Ramos (cell line): ENCODE results near the gene PXT1.
"Not testable (repeated sequence)": the region's sequence is repeated elsewhere in the genome, so short reads cannot be mapped to it uniquely, and the experiment has no call there.

Source experiments
- in situ Hi-C: fragments of 300-500 bp; cut with MboI; formaldehyde crosslinking; loops from one replicate; pipeline ENCODE4 v1.14.3; 2022; ENCODE audit warnings: low sequenced_read_pairs; ENCODE audit not compliant: unreplicated experiment

Gene PXT1

DNA sequence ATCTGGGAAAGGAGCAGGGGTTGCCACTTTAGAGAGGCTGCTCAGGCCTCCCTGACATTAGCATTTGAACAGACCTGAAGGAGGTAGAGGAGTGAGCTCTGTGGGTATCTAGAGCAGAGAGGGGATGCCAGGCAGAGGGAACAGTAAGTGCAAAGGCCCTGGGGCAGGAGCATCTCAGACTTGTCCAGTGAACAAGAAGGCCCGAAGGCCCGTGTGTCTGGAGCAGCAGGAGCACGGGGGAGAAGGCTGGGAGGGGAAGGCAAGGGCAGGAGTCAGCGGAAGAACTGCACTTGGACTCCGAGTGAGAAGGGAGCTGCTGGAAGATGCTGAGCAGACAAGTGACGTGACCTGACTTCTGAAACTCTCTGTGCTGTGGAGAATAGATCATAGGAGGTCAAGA lies 70.6 kb downstream of the PXT1 start:
- in situ Hi-C loops = no loop called here

DNA sequence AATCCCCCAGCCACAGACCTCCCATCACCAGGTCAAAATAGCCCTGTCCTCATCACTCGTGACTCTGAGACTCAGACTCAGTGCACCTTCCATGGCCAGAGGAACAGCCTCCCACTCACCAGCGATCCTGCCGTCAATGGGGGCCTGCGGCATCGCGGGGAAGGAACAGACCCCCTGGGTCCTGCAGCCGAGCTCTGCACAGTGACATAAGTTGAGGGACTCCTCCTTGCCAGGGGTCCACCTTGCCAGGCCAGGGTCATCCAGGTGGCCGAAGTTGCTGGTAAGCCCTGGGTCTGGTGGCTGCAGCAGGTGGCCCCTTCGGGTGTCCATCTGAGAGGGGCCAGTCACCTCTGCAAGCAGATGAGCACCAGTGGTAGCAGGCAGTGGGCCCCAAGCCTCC lies 71.4 kb downstream of the PXT1 start:
- in situ Hi-C loops = no loop called here

DNA sequence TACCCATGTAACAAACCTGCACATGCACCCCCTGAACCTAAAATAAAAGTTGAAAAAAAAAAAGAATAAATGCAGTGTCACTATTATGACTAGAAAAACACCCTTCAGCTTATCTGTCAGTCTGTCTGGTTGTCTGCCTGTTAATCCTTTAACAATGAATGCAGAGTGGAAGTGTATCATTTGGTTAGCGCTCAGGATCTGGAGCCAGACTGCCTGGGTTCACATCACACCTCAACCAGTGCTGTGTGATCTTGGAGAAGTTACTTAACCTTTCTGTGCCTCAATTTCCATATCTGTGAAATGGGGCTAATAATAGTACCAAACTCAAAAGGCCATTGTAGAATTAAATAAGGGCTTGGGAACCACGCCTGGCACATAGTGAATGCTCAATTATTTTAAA lies 72.0 kb downstream of the PXT1 start:
- in situ Hi-C loops = no loop called here

DNA sequence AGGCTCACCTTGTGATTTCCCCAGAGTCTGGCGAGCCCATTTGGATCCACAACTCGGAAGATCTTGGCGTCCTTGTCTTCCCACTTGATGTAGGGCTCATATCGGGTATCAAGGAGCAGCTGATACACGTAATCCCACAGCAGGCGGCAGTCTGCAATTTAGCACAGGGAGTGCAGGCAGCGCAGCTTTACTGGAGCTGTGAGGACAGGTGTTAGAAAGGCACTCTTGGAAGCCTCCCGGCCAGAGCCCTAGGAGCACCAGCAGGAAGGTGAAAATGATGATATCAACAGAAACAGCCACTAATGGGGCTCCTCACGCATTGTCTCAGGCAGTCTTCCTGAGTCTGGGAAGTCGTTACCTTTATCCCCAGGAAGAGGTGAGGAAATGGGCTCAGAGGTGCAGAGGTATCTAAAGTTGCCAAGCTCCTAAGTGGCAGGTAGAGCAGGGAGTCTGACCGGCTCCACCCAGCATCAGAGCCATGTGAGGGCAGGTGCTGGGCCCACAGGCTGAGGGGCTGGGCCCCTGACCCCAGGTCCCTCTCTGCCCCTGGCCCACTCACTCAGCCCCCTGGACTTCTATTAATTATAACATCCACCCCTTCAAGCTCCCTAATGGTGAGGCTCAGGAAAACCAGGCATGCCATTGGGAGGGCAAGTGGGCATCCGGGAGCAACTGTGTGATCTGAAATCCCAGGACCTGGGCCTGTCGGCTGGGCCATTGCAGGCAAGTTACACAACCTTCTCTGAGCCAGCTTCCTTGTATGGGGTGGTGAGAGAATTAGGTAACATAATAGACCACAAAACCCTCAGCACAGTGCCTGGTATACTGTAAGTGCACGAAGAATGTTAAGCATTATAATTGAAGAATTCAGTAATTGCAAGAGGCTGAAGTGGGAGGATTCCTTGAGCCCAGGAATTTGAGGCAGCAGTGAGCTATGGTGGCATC lies 73.5 kb downstream of the PXT1 start:
- in situ Hi-C loops = no loop called here

DNA sequence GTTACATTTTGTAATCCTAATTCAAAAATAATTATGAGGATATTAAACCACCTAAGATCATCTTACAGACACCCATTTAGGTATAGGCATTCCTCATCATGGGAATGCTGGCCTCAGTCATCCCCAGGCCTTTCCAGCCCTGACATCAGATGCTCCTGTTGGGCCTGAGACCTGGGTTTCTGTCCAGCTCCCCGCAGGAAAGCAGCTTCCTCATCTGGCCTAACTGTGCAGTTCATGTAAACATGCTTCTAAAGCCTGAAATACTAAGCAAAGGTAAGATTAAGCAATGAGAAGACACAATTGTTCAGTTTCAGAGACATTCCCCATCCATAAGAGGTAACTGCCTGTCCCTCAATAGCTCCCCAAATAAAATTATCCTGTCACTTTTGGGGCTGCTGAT lies 74.2 kb downstream of the PXT1 start:
- in situ Hi-C loops = no loop called here

DNA sequence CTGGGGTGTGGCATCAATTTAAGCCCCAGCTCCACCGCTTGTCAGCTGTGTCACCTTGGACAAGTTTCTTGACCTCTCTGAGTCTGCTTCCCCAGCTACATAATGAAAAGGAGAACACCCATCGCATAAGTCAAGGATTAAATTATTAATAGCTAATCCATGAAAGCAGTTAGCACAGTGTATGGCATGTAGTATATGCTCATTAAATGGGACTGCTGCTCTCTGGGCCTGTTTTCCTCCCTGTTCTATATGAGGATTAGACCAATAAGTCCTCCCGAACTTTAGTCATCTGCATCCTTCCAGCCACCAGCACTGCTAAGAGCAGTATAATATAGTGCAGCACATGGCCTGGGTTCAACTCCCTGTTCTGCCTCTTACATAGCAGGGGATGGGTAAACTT lies 74.9 kb downstream of the PXT1 start:
- in situ Hi-C loops = no loop called here

DNA sequence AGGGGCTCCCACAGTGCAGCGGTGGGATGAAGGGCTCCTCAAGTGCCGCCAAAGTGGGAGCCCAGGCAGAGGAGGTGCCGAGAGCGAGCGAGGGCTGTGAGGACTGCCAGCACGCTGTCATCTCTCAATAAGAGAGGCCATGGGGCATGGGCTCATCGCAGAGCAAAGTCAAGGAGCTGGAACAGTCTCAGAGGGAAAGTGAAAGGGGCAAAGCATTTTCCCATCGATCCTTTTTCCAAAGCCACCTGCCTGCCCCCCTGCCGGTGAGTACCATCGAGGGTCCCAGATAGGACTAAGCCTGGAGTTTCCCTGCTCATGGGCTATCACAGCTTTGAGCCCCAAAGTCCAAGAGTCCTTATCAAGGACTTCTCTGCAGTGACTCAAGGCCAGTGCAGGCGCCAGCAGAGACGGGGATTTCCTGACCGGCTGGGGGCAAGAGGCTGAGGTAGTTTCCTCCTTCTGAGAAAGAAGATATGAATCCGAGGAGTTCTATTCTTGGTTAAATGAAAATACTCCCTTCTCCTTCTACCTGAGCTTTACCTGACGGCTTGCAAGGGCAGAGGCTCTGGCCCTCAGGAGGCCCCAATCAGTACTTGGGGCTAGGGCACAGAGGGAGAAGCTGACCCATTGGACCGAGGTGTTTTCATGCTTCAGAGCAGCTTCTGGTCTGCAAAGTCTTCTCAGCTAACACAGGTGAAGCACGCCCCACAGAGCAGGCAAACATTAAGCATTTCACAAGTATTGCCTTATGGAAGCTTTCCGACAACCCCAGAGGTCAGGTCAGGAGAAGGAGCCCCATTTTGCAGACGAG lies 77.8 kb downstream of the PXT1 start:
- in situ Hi-C loops = no loop called here

DNA sequence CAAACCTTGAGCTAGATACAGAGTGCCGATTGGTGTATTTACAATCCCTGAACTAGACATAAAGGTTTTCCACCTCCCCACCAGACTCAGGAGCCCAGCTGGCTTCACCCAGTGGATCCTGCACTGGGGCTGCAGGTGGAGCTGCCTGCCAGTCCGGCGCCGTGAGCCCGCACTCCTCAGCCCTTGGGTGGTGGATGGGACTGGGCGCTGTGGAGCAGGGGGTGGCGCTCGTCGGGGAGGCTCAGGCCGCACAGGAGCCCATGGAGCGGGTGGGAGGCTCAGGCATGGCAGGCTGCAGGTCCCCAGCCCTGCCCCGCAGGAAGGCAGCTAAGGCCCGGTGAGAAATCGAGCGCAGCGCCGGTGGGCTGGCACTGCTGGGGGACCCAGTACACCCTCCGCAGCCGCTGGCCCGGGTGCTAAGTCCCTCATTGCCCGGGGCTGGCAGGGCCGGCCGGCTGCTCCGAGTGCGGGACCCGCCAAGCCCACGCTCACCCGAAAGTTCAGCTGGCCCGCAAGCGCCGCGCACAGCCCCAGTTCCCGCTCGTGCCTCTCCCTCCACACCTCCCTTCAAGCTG lies 78.5 kb downstream of the PXT1 start:
- in situ Hi-C loops = not testable (repeated sequence)

DNA sequence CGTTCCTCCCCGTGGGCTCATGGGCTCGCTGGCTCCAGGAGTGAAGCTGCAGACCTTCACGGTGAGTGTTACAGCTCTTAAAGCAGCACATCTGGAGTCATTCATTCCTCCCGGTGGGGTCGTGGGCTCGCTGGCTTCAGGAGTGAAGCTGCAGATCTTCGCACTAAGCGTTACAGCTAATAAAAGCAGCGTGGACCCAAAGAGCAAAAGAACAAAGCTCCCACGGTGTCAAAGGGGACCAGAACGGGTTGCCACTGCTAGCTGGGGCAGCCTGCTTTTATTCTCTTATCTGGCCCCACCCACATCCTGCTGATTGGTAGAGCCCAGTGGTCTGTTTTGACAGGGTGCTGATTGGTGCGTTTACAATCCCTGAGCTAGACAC lies 79.3 kb downstream of the PXT1 start:
- in situ Hi-C loops = not testable (repeated sequence)

DNA sequence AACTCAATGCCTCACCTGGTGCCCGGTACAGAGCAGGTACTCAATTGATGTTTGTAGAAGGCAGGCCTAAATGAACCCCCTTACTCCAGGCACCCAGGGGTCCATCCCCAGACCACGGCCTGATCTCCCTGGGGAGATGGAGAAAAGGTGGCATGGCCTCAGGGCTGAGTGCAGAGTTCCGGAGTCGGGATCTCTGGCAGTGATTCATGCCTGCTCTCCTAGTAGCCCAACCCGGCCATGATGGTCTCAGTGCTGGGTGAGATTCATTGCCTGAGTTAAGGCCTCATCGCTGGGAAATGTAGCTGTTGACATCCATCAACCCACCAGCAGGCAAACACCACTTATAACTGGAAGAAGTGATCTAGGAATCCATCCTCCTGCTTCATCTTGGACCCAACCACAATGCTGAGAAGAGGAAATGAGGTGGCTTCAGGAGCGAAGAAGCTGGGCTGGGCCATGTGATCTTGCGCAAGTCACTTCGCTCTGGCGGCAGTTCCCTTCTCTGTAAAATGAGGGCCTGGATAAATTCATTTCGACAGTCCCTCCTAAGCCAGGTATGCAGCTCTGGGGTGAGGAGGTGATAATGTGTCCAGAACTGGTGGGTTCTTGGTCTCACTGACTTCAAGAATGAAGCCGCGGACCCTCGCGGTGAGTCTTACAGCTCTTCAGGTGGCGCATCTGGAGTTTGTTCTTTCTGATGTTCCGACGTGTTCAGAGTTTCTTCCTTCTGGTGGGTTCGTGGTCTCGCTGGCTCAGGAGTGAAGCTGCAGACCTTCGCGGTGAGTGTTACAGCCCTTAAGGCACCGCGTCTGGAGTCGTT lies 79.9 kb downstream of the PXT1 start:
- in situ Hi-C loops = no loop called here

DNA sequence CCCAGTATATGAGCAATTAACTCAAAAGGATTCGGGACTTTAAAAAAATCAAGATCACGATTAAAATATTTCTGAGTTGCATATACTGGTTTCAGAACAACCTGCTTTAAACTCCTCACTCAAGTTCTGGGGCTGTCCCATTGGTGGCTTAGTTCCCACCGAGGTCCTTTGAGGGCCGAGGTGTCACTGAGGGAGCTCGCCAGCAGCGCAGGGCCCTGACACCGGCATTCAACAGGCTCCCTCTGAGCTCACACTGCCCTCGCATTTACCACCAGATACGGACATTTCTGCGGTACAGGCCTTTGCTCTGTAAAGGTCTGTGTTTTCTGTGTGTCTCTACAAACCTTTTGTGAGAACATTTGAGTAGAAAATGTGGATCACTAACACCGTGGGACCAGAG lies 81.6 kb downstream of the PXT1 start:
- in situ Hi-C loops = no loop called here

DNA sequence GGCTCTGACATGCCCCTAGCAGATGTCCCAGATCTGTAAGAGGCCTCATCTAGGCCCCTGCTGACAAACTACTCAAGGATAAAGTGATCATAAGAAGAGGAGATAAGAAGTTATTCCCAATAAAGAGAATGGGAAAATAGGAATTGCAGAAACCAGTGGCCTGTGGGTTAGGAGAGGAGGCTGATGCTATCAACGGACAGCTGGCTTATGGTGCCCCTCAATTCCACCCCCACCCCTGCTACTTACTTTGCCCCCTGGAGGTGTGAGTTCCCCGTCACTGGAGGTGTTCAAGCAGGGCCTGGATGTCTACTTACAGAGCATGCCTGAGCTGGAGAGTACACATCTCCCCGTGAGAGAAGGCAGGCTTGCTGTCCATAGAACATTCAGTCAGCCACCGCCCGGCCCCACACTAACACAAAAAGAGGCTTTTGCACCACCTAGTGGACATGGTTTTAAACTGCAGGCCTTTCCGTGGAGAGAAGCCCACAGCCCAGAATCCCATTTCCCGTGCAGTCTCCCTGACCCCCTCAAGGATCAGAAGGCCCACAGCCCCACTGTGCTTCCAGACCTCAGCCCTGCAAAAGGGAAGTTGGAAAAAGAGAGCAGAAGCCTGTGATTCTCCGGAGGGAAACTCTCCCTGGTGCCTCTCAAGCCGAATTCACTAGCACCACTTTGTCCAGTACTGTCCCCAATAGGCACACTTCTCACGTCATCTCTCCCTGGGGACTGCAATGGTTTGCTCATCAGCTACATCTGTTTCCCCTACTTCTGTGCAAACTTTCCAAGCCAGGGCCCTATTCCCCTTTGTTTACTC lies 82.2 kb downstream of the PXT1 start:
- in situ Hi-C loops = no loop called here

DNA sequence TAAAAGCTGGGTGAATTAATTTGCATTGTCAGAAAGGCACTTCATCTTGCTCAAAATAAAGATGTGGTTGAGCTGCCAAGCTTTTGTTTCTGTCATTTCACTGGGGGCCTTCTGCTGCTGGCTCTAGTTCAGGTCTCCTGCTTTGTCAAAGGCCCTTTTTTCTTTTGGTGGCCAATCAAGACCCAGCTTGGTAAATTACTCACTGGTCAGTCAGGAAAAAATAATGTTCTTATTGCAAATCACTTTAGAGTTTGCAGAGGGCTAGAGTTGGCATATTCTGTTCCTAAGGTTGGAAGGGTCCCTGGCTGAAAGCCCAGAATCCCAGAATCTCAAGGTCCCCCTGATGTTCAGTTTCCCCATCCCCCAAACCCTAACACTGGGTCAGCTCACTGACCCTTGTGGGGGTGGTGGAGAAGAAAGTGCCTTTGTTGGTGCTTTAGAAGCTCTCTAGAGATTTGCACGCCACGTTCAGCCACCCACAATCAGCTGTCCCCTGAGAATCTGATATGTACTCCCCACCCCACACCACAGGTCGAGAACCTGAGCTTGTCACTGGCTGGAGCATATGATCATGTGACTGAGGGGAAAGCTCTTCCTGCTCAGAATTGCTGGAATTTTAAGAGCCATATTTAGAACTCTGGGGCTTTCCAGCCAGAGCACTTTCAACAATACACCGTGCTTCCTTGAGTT lies 84.3 kb downstream of the PXT1 start:
- in situ Hi-C loops = loop anchor here (5.0 kb wide), 1 partner anchor 331 kb away; the partner anchor contains the start of gene MAPK14

DNA sequence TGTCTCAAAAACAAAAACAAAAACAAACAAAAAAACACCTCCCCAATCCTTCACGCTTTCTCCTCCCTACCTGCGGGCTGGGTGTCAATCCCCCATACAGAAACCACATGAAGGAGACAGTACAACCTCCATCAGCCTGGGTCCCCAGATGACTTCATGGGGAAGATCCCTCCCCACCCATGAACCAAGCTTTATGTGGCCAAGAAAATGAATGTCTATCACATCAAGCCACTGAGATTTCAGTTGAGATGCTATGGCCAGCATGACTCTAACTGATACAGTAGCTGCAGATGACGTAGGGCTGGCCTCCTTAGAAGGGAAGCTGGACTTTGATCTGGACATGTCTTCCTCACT lies 84.8 kb downstream of the PXT1 start:
- in situ Hi-C loops = loop anchor here (5.0 kb wide), 1 partner anchor 331 kb away; the partner anchor contains the start of gene MAPK14

DNA sequence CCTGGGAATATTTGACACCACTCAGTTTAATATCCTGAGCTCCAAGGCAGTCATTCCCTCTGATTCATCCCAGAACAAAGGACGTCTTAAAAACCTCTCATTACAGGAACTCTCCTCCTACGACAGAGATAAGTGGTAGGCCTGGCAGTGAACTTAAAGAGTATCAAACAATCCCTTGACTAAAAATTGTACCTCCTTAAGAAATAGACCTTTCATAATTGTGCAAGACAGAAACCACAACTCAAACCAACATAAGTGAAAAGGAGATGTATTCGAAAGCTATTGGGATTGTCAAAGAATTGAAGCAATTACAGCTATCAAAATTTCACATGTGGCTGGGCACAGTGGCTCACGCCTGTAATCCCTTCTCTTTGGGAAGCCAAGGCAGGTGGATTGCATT lies 86.8 kb downstream of the PXT1 start:
- in situ Hi-C loops = loop anchor here (5.0 kb wide), 1 partner anchor 329 kb away; the partner anchor contains the start of gene MAPK14

DNA sequence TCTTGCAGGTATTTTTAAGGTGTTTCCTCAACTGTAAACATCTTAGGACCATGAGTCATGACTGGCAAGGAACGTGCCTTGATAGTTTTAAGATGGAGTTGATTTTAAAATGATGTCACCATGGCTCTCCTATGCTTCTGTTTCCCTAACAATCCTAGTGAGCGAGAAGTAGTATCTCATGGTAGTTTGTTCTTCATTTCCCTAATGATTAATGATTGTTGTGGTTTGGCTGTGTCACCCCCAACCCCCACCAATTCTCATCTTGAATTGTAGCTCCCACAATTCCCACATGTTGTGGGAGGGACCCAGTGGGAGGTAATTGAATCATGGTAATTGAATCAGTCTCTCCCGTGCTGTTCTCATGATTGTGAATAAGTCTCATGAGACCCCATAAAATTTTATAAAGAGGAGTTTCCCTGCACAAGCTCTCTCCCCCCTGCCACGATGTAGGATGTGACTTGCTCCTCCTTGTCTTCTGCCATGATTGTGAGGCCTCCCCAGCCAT lies 89.2 kb downstream of the PXT1 start:
- in situ Hi-C loops = no loop called here

DNA sequence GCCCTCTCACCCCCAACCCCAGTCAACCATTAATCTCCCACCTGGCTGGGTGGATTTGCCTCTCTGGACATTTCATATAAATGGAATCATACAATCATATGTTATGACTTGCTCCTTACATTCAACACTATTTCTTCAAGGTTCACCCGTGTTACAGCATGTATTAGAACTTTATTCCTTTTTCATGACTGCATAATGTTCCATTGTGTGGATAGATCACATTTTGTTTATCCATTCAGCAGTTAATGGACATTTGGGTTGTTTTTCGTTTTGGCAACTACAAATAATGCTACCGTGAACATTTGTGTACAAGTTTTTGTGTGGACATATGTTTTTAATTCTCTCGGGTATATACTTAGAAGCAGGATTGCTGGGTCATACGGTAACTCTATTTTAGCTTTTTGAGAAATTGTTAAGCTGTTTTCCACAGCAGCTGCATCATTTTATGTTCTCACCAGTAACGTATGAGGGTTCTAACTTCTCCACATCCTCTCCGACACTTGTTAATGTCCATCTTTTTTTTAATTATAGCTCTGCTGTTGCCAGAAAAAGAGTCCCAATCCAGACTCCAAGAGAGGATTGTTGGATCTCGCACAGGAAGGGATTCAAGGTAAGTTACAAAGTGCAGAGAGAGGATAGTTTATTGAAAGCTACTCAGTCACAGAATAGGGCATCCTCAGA lies 90.0 kb downstream of the PXT1 start:
- in situ Hi-C loops = no loop called here
